ENCODE data around the gene VEGFA. TPM values are rescaled to one million over a fixed set of nuclear protein-coding genes. Genes with fewer than 3 reads are reported as not detected.

VEGFA gene
- 100 to 1,000 TPM in 5 of 8 experiments, 10 to 100 TPM in 3; 19.9 to 266 (median 164) TPM for total RNA-seq

GRCh38 chr6:43769526-43770371, at the start of gene VEGFA:
Gene VEGFA (plus strand): TSS chr6:43770211.
- Histone ChIP-seq H3K27ac (peak within 1 kb of the TSS; percentile 97 to 99), H3K4me1 (replicated peaks in 1 of 2) (peaks cover 10 to 29% of the 10 kb centered on the region in 2 donors), H3K4me3 (peak within 1 kb of the TSS; percentile 56 to 97 (median 91))
- 0 to 4% (median 0%) methylated on average over 2 to 14 of the region's 62 CpGs; no CpG with 5 or more reads in 5 of the 10 experiments for WGBS, 10 experiments
- peak; percentile 44 to 77 (median 70) for ATAC-seq (replicated peaks in 6 of 8)
- in situ Hi-C loops (cut with MboI; ENCODE audit: low pct_unique_long_range_greater_than_20kb in 2 of 9, low sequenced_read_pairs in 9 of 9, unreplicated experiment in 9 of 9) = loop anchor here in 8 of 9 experiments (10.0 to 25.0 kb wide), 4 partner anchors 293 to 318 kb away; no protein-coding TSS in a partner anchor

GRCh38 chr6:43720999-43721398, 49.0 kb upstream of the VEGFA start:
- Histone ChIP-seq H3K4me1 (replicated peaks in 1 of 2) (peaks cover 0 to 2% of the 10 kb centered on the region in 2 donors), H3K27ac (no peak overlapping the region), H3K4me3 (no peak overlapping the region)
- no peak for ATAC-seq (replicated peaks in 6 of 8)
- in situ Hi-C loops (cut with MboI; ENCODE audit: low pct_unique_long_range_greater_than_20kb in 2 of 9, low sequenced_read_pairs in 9 of 9, unreplicated experiment in 9 of 9) = no loop called here
- 50 to 100% (median 85%) methylated on average over 1 to 4 of the region's 4 CpGs; no CpG with 5 or more reads in 2 of the 10 experiments for WGBS, 10 experiments

- in situ Hi-C loops (cut with MboI; ENCODE audit: low pct_unique_long_range_greater_than_20kb in 2 of 9, low sequenced_read_pairs in 9 of 9, unreplicated experiment in 9 of 9) = no loop called here
- WGBS, 10 experiments = 55 to 100% (median 85%) methylated on average over 1 to 10 of the region's 10 CpGs; no CpG with 5 or more reads in 1 of the 10 experiments
- no peak for ATAC-seq (replicated peaks in 6 of 8)
- Histone ChIP-seq H3K4me1 (replicated peaks in 1 of 2) (no peaks in the 10 kb centered on the region), H3K27ac (no peak overlapping the region), H3K4me3 (no peak overlapping the region)
These were observed 47.0 kb upstream of the VEGFA start for GRCh38 chr6:43722920-43723545.

DNA sequence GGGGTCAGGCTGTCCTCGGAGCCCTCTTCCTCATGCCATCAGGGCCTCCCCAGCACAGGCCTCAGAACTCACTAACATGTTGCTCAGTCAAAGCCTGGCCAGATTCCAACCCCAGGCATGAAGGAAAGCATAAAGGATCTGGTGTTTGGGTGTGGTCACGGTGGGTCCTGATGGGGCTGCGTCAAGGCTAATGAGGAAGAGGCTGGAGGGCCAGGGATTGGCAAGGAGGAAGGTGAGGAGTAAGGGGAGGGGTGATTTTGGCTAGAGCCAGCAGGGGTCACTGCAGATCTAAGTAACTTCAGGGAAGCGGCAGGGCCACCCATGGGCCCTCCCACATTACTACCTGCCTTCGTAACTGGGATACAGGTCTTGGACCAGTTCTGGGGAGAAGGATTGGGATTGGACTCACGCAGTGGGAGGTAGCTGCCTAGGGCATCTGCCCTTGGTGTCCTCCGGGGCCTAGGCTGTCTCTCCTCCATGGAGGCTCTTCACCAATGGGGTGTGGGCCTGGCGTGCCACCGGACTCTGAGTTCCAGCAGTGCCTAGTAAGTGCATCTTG, 46.2 kb upstream of the VEGFA start:
- 0 to 91% (median 79%) methylated on average over 1 to 9 of the region's 9 CpGs; no CpG with 5 or more reads in 2 of the 10 experiments for WGBS, 10 experiments
- no peak overlapping the region for H3K4me3 ChIP-seq
- H3K27ac ChIP-seq = no peak overlapping the region
- H3K4me1 ChIP-seq (replicated peaks in 1 of 2) = no peaks in the 10 kb centered on the region
- peak in 4 of 8 experiments; percentile 33 to 75 (median 62) for ATAC-seq (replicated peaks in 6 of 8)
- in situ Hi-C loops (cut with MboI; ENCODE audit: low pct_unique_long_range_greater_than_20kb in 2 of 9, low sequenced_read_pairs in 9 of 9, unreplicated experiment in 9 of 9) = no loop called here

- Histone ChIP-seq H3K27ac (no peak overlapping the region), H3K4me1 (replicated peaks in 1 of 2) (no peaks in the 10 kb centered on the region), H3K4me3 (no peak overlapping the region)
- 33 to 100% (median 61%) methylated on average over 1 of the region's 2 CpGs; no CpG with 5 or more reads in 4 of the 10 experiments for WGBS, 10 experiments
- no peak for ATAC-seq (replicated peaks in 6 of 8)
- in situ Hi-C loops (cut with MboI; ENCODE audit: low pct_unique_long_range_greater_than_20kb in 2 of 9, low sequenced_read_pairs in 9 of 9, unreplicated experiment in 9 of 9) = no loop called here
These were observed 45.7 kb upstream of the VEGFA start for GRCh38 chr6:43724354-43724753.

DNA sequence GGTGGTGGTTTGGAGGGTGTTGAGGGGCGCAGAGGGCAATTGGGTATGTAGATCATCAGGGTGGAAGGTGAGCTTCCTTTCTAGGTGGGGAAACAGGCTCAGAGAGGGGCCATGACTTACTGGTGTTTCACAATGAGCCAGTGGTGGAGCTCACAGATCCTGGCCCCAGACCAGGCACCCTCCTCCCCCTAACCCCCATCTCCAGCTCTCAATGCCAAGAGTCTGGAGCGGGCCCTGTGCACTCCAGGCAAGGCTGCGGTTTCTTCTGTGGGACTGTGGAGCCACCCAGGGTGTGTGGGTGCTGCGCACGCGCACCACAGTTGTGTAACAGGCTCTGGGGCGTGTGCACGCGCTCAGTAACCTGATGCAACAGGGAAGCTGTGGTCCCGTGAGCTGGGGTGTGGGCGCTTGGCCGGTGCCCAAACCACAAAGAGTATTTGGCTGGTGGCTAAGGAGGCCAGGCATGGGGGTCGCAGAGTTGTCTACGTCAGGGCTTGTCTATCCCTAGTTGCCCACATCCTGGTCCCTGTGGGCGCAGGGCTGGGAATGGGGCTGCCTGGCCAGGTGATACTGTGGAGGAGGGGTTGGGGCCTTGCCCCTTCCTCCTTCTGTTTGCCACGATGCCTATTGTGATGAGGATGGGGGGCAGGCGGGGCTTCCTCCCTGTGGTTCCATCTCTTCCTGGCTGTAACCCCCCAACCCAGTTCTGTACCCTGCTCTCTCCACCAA, 44.9 kb upstream of the VEGFA start:
- in situ Hi-C loops (cut with MboI; ENCODE audit: low pct_unique_long_range_greater_than_20kb in 2 of 9, low sequenced_read_pairs in 9 of 9, unreplicated experiment in 9 of 9) = no loop called here
- ATAC-seq (replicated peaks in 6 of 8) = peak in 3 of 8 experiments; percentile 92 to 96 (median 96)
- WGBS, 10 experiments = 44 to 91% (median 80%) methylated on average over 1 to 7 of the region's 17 CpGs; no CpG with 5 or more reads in 5 of the 10 experiments
- H3K27ac ChIP-seq = no peak overlapping the region
- H3K4me3 ChIP-seq = no peak overlapping the region
- no peaks in the 10 kb centered on the region for H3K4me1 ChIP-seq (replicated peaks in 1 of 2)

DNA sequence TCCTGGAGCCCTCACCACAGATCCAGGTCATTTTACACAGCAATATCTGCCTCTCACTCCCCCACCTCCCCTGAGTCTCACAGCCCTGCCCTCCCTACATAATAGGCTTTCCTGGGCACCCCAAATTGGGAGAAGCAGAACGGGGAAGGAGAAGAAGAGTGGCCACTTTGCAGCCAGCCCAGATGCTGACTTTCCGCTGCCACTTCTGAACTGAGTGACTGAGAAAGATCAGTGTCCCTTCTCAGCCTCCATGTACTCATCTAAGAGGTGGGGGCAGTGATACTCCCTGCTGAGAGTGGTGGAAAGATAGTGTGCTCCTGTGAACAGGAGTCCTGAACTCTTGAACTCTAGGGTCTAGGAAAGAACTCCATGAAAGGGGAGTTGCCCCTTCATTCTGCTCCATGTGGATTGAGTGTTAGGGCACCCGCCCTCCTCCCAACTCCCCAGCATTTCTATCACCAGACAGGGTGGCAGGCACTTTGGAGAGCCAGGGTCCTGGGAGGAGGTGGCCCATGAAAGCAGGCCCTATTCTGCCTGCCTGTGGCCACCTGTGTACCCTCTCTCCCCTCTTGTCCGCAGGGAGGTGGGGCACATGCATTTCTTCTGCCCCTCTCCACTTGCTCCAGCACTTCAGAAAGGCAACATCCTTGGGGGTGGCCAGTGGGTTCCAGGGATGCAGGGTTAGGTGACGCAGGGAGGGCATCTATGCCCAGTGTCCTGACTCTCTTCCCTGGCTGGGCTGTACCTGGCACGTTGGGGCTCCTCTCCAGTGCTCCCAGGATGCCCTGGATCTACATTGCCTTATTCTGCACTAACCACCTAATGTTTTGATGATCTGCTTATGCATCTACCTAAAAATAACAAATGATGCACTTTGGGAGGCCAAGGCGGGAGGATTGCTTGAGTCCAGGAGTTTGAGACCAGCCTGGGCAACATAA, 44.1 kb upstream of the VEGFA start:
- no peak for ATAC-seq (replicated peaks in 6 of 8)
- 17 to 100% (median 83%) methylated on average over 1 to 5 of the region's 7 CpGs; no CpG with 5 or more reads in 3 of the 10 experiments for WGBS, 10 experiments
- Histone ChIP-seq H3K4me1 (replicated peaks in 1 of 2) (no peaks in the 10 kb centered on the region), H3K4me3 (no peak overlapping the region), H3K27ac (no peak overlapping the region)
- in situ Hi-C loops (cut with MboI; ENCODE audit: low pct_unique_long_range_greater_than_20kb in 2 of 9, low sequenced_read_pairs in 9 of 9, unreplicated experiment in 9 of 9) = no loop called here

DNA sequence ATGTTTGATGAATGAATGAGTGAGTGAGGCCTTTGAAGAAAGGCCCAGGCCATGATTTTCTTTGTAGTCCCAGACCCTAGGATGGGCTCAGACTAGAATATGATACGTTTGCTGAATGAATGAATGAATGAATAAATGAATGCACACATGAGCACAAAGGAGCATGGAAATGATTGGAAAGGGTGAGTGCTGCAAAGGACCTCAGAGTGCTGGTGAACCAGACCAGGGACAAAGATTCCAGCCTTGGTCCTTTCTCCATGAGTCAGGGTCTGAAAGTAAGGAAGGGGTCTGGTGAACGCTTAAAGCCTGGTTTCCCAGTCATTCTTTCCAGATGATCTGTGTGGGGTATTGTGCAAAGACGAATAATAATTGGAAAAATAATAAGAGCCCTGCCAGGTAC, 42.4 kb upstream of the VEGFA start:
- Histone ChIP-seq H3K4me3 (no peak overlapping the region), H3K4me1 (replicated peaks in 1 of 2) (no peaks in the 10 kb centered on the region), H3K27ac (no peak overlapping the region)
- in situ Hi-C loops (cut with MboI; ENCODE audit: low pct_unique_long_range_greater_than_20kb in 2 of 9, low sequenced_read_pairs in 9 of 9, unreplicated experiment in 9 of 9) = no loop called here
- WGBS, 10 experiments = 13 to 79% (median 51%) methylated on average over 1 to 3 of the region's 3 CpGs; no CpG with 5 or more reads in 2 of the 10 experiments
- ATAC-seq (replicated peaks in 6 of 8) = no peak

DNA sequence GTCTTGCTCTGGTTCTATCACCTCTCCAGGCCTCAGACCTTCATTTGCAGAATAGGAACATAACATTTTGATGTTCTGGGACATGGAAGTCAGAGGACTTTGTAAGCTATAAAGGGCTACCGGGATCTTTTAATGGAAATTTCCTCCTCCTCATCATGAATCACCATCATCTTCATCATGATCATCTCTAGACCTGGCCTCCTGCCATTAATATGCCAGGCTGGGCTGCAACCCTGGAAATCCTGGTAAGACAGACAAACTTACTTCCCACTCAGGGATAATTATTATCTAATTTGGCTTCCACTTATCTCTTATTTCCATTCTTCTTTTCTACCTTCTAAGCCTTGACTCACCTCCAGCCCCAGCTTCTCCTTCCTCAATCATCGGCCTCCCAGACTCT, 41.4 kb upstream of the VEGFA start:
- no peak for ATAC-seq (replicated peaks in 6 of 8)
- in situ Hi-C loops (cut with MboI; ENCODE audit: low pct_unique_long_range_greater_than_20kb in 2 of 9, low sequenced_read_pairs in 9 of 9, unreplicated experiment in 9 of 9) = no loop called here
- H3K27ac ChIP-seq = no peak overlapping the region
- H3K4me3 ChIP-seq = no peak overlapping the region
- 33 to 100% (median 91%) methylated on average over 1 to 2 of the region's 2 CpGs; no CpG with 5 or more reads in 3 of the 10 experiments for WGBS, 10 experiments
- no peaks in the 10 kb centered on the region for H3K4me1 ChIP-seq (replicated peaks in 1 of 2)

DNA sequence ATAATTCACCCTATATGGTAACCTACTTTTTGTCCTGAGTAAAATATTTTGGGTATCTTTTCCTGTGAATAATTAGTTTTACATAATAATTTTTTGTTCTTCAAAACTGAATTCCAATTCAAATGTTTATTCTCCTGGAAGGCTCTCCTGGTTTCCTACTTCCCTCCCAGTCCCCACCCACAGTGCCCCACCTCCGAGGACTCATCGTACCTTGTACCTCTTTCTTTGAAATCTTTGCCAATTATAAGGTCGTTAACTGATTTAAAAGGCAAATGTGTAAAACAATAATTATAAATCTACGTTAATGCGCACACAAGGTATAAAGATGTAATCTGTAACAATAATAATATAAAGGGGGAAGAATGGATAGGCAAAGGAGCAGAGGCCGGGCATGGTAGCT, 40.5 kb upstream of the VEGFA start:
- no peak overlapping the region for H3K27ac ChIP-seq
- 69 to 92% (median 84%) methylated on average over 3 to 6 of the region's 6 CpGs for WGBS, 10 experiments
- no peak for ATAC-seq (replicated peaks in 6 of 8)
- no peak overlapping the region for H3K4me3 ChIP-seq
- in situ Hi-C loops (cut with MboI; ENCODE audit: low pct_unique_long_range_greater_than_20kb in 2 of 9, low sequenced_read_pairs in 9 of 9, unreplicated experiment in 9 of 9) = no loop called here
- H3K4me1 ChIP-seq (replicated peaks in 1 of 2) = no peaks in the 10 kb centered on the region

GRCh38 chr6:43730634-43731033, 39.4 kb upstream of the VEGFA start:
- in situ Hi-C loops (cut with MboI; ENCODE audit: low pct_unique_long_range_greater_than_20kb in 2 of 9, low sequenced_read_pairs in 9 of 9, unreplicated experiment in 9 of 9) = no loop called here
- no peak for ATAC-seq (replicated peaks in 6 of 8)
- H3K27ac ChIP-seq = no peak overlapping the region
- H3K4me3 ChIP-seq = no peak overlapping the region
- no peaks in the 10 kb centered on the region for H3K4me1 ChIP-seq (replicated peaks in 1 of 2)

Measured in motor neuron (in vitro differentiated cells).